COLO668 (cell line): Measurements from ENCODE around the gene IL17B.

Experiments used
- DNase-seq: peaks from one replicate; lab custom pipeline; 2025; ENCODE audit not compliant: unreplicated experiment; lab: John Stamatoyannopoulos, UW

Gene IL17B

GRCh38 chr5:149325166-149325735, 53.8 kb downstream of the IL17B start:
- DNase-seq: no peak

DNA sequence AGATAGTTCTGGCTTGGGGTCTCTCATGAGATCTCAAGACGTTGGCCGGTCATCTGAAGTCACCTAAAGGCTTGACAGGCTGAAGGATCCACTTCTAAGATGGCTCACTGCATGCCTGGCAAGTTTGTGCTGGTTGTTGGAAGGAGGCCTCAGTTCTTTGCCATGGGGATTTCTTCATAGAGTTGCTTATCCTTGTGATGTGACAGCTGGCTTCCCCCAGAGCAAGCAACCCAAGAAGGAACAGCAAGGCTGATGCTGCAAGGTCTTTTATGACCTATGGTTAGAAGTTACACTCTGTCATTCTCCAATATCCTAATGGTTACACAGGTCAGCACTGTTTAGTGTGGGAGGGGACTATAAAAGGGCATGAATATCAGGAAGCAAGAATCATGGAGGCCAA, 54.5 kb downstream of the IL17B start:
- no peak for DNase-seq
